Naive thymus-derived CD4-positive, alpha-beta T cell (primary cell): ENCODE results near the gene DGKH. TPM values are rescaled to one million over a fixed set of nuclear protein-coding genes. Genes with fewer than 3 reads are reported as not detected.

Experiments used
- ATAC-seq: fragments of 150-1000 bp; cut with Tn5 transposase; 2 replicates; pipeline ENCODE4 v1.10.0; 2021; ENCODE audit warnings: mild to moderate bottlenecking, moderate library complexity
- CTCF ChIA-PET: fragments of 350-600 bp; sonication (Branson Sonifier 250); formaldehyde crosslinking; loops from one replicate; lab custom pipeline; 2021; ENCODE audit warnings: antibody characterized with exemption; lab: Charles Lee
- POLR2A ChIA-PET: fragments of 350-600 bp; sonication (Branson Sonifier 250); formaldehyde crosslinking; loops from one replicate; lab custom pipeline; 2021; ENCODE audit warnings: antibody characterized with exemption, inconsistent platforms; lab: Charles Lee
- DNase-seq, 9 donors: peaks; one replicate each; pipeline versions ENCODE4 v3.0.0 to v3.0.0-alpha.2; 2020 to 2022; ENCODE audit warnings: mixed read lengths in 1 of 9
- H3K27ac ChIP-seq: one replicate; pipeline ENCODE4 v1.7.0; 2013; ENCODE audit warnings: mild to moderate bottlenecking, low read depth, low read length, moderate library complexity
- H3K27me3 ChIP-seq, 2 donors: one replicate each; pipeline ENCODE4 v1.7.0; 2013; ENCODE audit warnings: low read length in 2 of 2, mild to moderate bottlenecking in 2 of 2, moderate library complexity in 2 of 2; ENCODE audit not compliant: control insufficient read depth in 2 of 2, insufficient read depth in 2 of 2
- H3K36me3 ChIP-seq, 3 experiments: 1 replicate in 2 of 3; 2 replicates in 1 of 3; pipeline ENCODE4 v1.7.0; 2013; ENCODE audit warnings: low read length in 3 of 3, mild to moderate bottlenecking in 3 of 3, moderate library complexity in 1 of 3; ENCODE audit not compliant: insufficient read depth in 3 of 3, control insufficient read depth in 2 of 3
- H3K4me1 ChIP-seq, 2 donors: one replicate each; pipeline ENCODE4 v1.7.0; 2013; ENCODE audit warnings: low read length in 2 of 2, mild to moderate bottlenecking in 2 of 2, moderate library complexity in 1 of 2; ENCODE audit not compliant: control insufficient read depth in 2 of 2, insufficient read depth in 2 of 2
- H3K4me3 ChIP-seq: 2 replicates; pipeline ENCODE4 v1.7.0; 2013; ENCODE audit warnings: mild to moderate bottlenecking, low read length
- H3K9me3 ChIP-seq, 3 experiments: 1 replicate in 2 of 3; 2 replicates in 1 of 3; pipeline ENCODE4 v1.7.0; 2013; ENCODE audit warnings: low read length in 3 of 3; ENCODE audit not compliant: control insufficient read depth in 2 of 3
- H3K27ac Mint-ChIP-seq, 9 donors: one replicate each; pipeline ENCODE4 v1.8.0; 2020 to 2022; ENCODE audit warnings: mixed read lengths in 9 of 9, mild to moderate bottlenecking in 8 of 9, moderate library complexity in 5 of 9, inconsistent platforms in 2 of 9
- H3K27me3 Mint-ChIP-seq, 5 donors: one replicate each; pipeline ENCODE4 v1.8.0; 2021 to 2022; ENCODE audit warnings: mixed read lengths in 5 of 5, mild to moderate bottlenecking in 1 of 5
- H3K36me3 Mint-ChIP-seq, 5 donors: one replicate each; pipeline ENCODE4 v1.8.0; 2020 to 2022; ENCODE audit warnings: mixed read lengths in 5 of 5, mild to moderate bottlenecking in 3 of 5, inconsistent platforms in 1 of 5
- H3K4me1 Mint-ChIP-seq, 7 donors: one replicate each; pipeline ENCODE4 v1.8.0; 2020 to 2022; ENCODE audit warnings: mixed read lengths in 7 of 7, mild to moderate bottlenecking in 3 of 7, inconsistent platforms in 1 of 7
- H3K4me3 Mint-ChIP-seq, 10 donors: one replicate each; pipeline ENCODE4 v1.8.0; 2020 to 2022; ENCODE audit warnings: mild to moderate bottlenecking in 10 of 10, mixed read lengths in 10 of 10, moderate library complexity in 6 of 10, inconsistent platforms in 2 of 10
- H3K9me3 Mint-ChIP-seq, 11 donors: one replicate each; pipeline ENCODE4 v1.8.0; 2020 to 2022; ENCODE audit warnings: mixed read lengths in 11 of 11, mild to moderate bottlenecking in 4 of 11, inconsistent platforms in 1 of 11, moderate library complexity in 1 of 11
- intact Hi-C, 2 donors: fragments of 100-400 bp; cut with micrococcal nuclease; formaldehyde crosslinking; loops; one replicate each; pipeline ENCODE4 v1.15.1; 2023
- polyA plus RNA-seq, 2 donors: library from polyadenylated mRNA; unstranded; fragments of 300-500 nt; fragmentation: Illumina TruSeq; gene quantifications; one replicate each; pipeline ENCODE4 v1.2.3, GENCODE V29; 2021
- total RNA-seq, 6 experiments: library from RNA in 5 of 6; stranded (reverse) in 5 of 6; gene quantifications; 1 replicate in 5 of 6; 2 replicates in 1 of 6; pipeline ENCODE4 v1.2.3 and lab custom pipeline; 2021 to 2026

DGKH gene
- total and polyA plus RNA-seq, 7 experiments from 2014 or later: 0.85 to 16.4 (median 6.8) TPM

GRCh38 chr13:42027286-42027685, 21.2 kb upstream of the DGKH start:
- H3K27ac Mint-ChIP-seq: no peak overlapping the region
- H3K4me1 ChIP-seq: no peaks in the 10 kb centered on the region
- ChIA-PET POLR2A (no interaction called here), CTCF (no interaction called here)
- H3K36me3 Mint-ChIP-seq: peaks cover 0 to 3% (median 0%) of the 10 kb centered on the region in 5 donors
- H3K9me3 Mint-ChIP-seq: peaks cover 0 to 5% (median 0%) of the 10 kb centered on the region in 11 donors
- ATAC-seq (no peak), DNase-seq (no peak)
- H3K36me3 ChIP-seq: no peaks in the 10 kb centered on the region
- no peaks in the 10 kb centered on the region for H3K27me3 ChIP-seq
- no peaks in the 10 kb centered on the region for H3K4me1 Mint-ChIP-seq
- intact Hi-C loops: no loop called here
- H3K27me3 Mint-ChIP-seq: peaks cover 0 to 15% (median 8%) of the 10 kb centered on the region in 5 donors
- no peak overlapping the region for H3K4me3 Mint-ChIP-seq
- H3K4me3 ChIP-seq: no peak overlapping the region
- H3K9me3 ChIP-seq: no peaks in the 10 kb centered on the region
- H3K27ac ChIP-seq: no peak overlapping the region

- no peak for DNase-seq
- Mint-ChIP-seq H3K36me3 (peaks cover 0 to 3% (median 0%) of the 10 kb centered on the region in 5 donors), H3K9me3 (peaks cover 0 to 5% (median 0%) of the 10 kb centered on the region in 11 donors), H3K4me1 (no peaks in the 10 kb centered on the region), H3K27ac (no peak overlapping the region), H3K4me3 (no peak overlapping the region), H3K27me3 (peaks cover 0 to 15% (median 8%) of the 10 kb centered on the region in 5 donors)
- CTCF ChIA-PET: no interaction called here
- Histone ChIP-seq H3K4me1 (no peaks in the 10 kb centered on the region), H3K36me3 (no peaks in the 10 kb centered on the region), H3K9me3 (no peaks in the 10 kb centered on the region), H3K4me3 (no peak overlapping the region), H3K27ac (no peak overlapping the region), H3K27me3 (no peaks in the 10 kb centered on the region)
- POLR2A ChIA-PET: no interaction called here
- no peak for ATAC-seq
- intact Hi-C loops: no loop called here
Observed at GRCh38 chr13:42028113-42028799, 20.2 kb upstream of the DGKH start.

DNA sequence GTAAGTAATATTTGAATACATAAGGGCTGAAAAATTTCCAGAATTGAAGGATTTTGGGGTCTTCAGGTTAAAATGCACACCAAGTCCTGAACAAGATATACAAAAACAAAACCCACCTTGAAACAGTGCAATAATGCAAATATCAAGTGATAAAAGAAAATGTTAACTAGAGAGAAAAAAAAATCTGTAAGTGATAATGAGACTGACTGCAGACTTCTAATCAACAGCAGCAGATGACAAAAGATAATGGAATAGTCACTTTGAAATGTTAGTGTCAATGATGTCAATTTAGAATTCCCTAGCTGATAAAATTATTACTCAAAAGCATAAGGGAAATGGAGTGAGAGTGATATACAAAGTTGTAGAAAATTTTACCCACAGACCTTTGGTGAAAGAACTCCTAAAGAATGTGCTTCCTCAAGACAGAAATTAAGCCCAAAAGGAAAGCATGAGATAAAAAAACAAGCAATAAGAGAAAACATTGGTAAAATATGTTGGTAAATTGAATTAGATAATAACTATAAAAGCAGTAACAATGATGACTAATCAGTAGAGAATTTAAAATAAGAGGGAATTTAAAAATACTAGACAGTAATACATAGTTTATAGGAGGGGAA, 12.4 kb upstream of the DGKH start:
- ATAC-seq: no peak
- Mint-ChIP-seq H3K27ac (no peak overlapping the region), H3K36me3 (no peaks in the 10 kb centered on the region), H3K4me1 (peaks cover 0 to 14% (median 12%) of the 10 kb centered on the region in 7 donors), H3K4me3 (no peak overlapping the region), H3K9me3 (peaks cover 0 to 13% (median 4%) of the 10 kb centered on the region in 11 donors), H3K27me3 (peaks cover 0 to 40% (median 6%) of the 10 kb centered on the region in 5 donors)
- Histone ChIP-seq H3K27ac (no peak overlapping the region), H3K9me3 (no peaks in the 10 kb centered on the region), H3K36me3 (no peaks in the 10 kb centered on the region), H3K4me3 (no peak overlapping the region), H3K4me1 (no peaks in the 10 kb centered on the region), H3K27me3 (no peaks in the 10 kb centered on the region)
- POLR2A ChIA-PET: no interaction called here
- intact Hi-C loops: no loop called here
- CTCF ChIA-PET: interaction anchor here (1.2 kb wide), 1 partner anchor 141 kb away, joined by 3 read pairs; no protein-coding TSS in a partner anchor
- DNase-seq: no peak

GRCh38 chr13:42036711-42037110, 11.7 kb upstream of the DGKH start:
- H3K36me3 Mint-ChIP-seq: no peaks in the 10 kb centered on the region
- H3K36me3 ChIP-seq: no peaks in the 10 kb centered on the region
- peaks cover 0 to 45% (median 6%) of the 10 kb centered on the region in 5 donors for H3K27me3 Mint-ChIP-seq
- peaks cover 0 to 13% (median 4%) of the 10 kb centered on the region in 11 donors for H3K9me3 Mint-ChIP-seq
- no peak overlapping the region for H3K27ac Mint-ChIP-seq
- ChIA-PET POLR2A (no interaction called here), CTCF (no interaction called here)
- intact Hi-C loops: no loop called here
- H3K27ac ChIP-seq: no peak overlapping the region
- no peaks in the 10 kb centered on the region for H3K9me3 ChIP-seq
- peaks cover 4% of the 10 kb centered on the region in 2 donors for H3K4me1 ChIP-seq
- no peak for ATAC-seq
- H3K4me1 Mint-ChIP-seq: peaks cover 2 to 18% (median 16%) of the 10 kb centered on the region in 7 donors
- no peak for DNase-seq
- no peak overlapping the region for H3K4me3 Mint-ChIP-seq
- H3K27me3 ChIP-seq: no peaks in the 10 kb centered on the region
- no peak overlapping the region for H3K4me3 ChIP-seq

DNA sequence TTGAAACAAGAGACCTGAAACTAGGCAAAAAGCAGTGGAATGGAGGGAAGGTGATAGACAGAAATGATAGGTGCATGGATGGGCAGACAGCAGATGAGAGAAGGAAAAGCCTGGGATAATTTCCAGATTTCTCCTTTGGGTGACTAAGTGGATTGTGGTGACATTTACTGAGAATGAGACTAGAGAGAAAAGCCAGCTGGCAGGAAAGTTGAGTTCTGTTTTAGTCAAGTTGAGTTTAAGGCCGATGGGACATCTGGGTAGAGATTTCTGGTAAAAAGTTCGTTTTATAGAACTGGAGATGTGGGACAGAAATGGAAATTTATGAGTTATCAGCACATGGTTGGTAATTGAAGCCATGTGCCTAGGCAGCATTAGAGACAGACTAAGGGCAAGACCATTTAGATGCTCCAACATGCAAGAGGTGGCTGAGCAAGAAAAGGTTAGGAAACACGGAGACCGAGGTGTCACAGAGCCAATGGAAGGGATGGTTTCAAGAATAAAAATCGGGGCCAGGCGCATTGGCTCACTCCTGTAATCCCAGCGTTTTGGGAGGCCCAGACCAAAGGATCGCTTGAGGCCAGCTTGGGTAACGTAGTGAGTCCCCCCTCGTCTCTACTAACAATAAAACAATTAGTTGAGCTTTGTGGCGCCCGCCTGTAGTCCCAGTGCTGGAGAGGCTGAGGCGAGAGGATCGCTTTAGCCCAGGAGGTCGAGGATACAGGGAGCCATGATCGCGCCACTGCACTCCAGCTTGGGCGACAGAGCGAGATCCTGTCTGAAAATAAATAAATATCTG, 9.6 kb upstream of the DGKH start:
- ATAC-seq (no peak), DNase-seq (no peak)
- no peaks in the 10 kb centered on the region for H3K36me3 Mint-ChIP-seq
- Histone ChIP-seq H3K27ac (no peak overlapping the region), H3K36me3 (no peaks in the 10 kb centered on the region), H3K27me3 (no peaks in the 10 kb centered on the region), H3K4me3 (no peak overlapping the region), H3K9me3 (no peaks in the 10 kb centered on the region), H3K4me1 (peaks cover 7 to 8% of the 10 kb centered on the region in 2 donors)
- H3K4me1 Mint-ChIP-seq: peaks cover 7 to 22% (median 20%) of the 10 kb centered on the region in 7 donors
- peaks cover 0 to 54% (median 6%) of the 10 kb centered on the region in 5 donors for H3K27me3 Mint-ChIP-seq
- peaks cover 0 to 13% (median 4%) of the 10 kb centered on the region in 11 donors for H3K9me3 Mint-ChIP-seq
- intact Hi-C loops: loop anchor here in 1 of 2 donors (2.0 kb wide), 1 partner anchor 16 kb away; no protein-coding TSS in a partner anchor
- peak overlapping the region in 8 of 9 donors; percentile 0 to 91 (median 26) for H3K27ac Mint-ChIP-seq
- ChIA-PET CTCF (interaction anchor here (0.6 kb wide), 1 partner anchor 9 kb away, joined by 3 read pairs; no protein-coding TSS in a partner anchor), POLR2A (interaction anchor here (1.0 kb wide), 1 partner anchor 9 kb away, joined by 3 read pairs; no protein-coding TSS in a partner anchor)
- peak overlapping the region; percentile 83 to 95 (median 90) for H3K4me3 Mint-ChIP-seq

GRCh38 chr13:42039457-42039945, 8.9 kb upstream of the DGKH start:
- ChIA-PET CTCF (no interaction called here), POLR2A (interaction anchor here (1.0 kb wide), 1 partner anchor 8 kb away, joined by 3 read pairs; no protein-coding TSS in a partner anchor)
- Mint-ChIP-seq H3K4me1 (peaks cover 7 to 22% (median 20%) of the 10 kb centered on the region in 7 donors), H3K36me3 (no peaks in the 10 kb centered on the region), H3K27ac (peak overlapping the region; percentile 29 to 91 (median 84)), H3K27me3 (peaks cover 0 to 52% (median 5%) of the 10 kb centered on the region in 5 donors), H3K9me3 (peaks cover 0 to 13% (median 5%) of the 10 kb centered on the region in 11 donors), H3K4me3 (peak overlapping the region; percentile 83 to 95 (median 90))
- Histone ChIP-seq H3K27ac (peak overlapping the region; percentile 73), H3K36me3 (no peaks in the 10 kb centered on the region), H3K27me3 (no peaks in the 10 kb centered on the region), H3K4me3 (peak overlapping the region; percentile 70), H3K9me3 (no peaks in the 10 kb centered on the region), H3K4me1 (peaks cover 7 to 8% of the 10 kb centered on the region in 2 donors)
- peak; percentile 6 for ATAC-seq
- intact Hi-C loops: loop anchor here in 1 of 2 donors (2.0 kb wide), 1 partner anchor 15 kb away; no protein-coding TSS in a partner anchor
- DNase-seq: peak in 1 of 9 donors; percentile 3
